ENCODE results near the gene PGAP6. TPM values are rescaled to one million over a fixed set of nuclear protein-coding genes. Genes with fewer than 3 reads are reported as not detected.
"Not testable (repeated sequence)": the region's sequence is repeated elsewhere in the genome, so short reads cannot be mapped to it uniquely, and the experiment has no call there.

The PGAP6 gene
- total RNA-seq, 1 donor from 2014 or later = 44.2 TPM

- Histone ChIP-seq H3K36me3 (ENCODE audit: control insufficient read depth, insufficient read depth, low read length) (peaks cover 2% of the 10 kb centered on the region), H3K27me3 (ENCODE audit: control insufficient read depth, insufficient read depth, low read length) (no peaks in the 10 kb centered on the region), H3K4me3 (ENCODE audit: low read depth, low read length) (no peak overlapping the region)
- TF ChIP-seq, protein P1, sequence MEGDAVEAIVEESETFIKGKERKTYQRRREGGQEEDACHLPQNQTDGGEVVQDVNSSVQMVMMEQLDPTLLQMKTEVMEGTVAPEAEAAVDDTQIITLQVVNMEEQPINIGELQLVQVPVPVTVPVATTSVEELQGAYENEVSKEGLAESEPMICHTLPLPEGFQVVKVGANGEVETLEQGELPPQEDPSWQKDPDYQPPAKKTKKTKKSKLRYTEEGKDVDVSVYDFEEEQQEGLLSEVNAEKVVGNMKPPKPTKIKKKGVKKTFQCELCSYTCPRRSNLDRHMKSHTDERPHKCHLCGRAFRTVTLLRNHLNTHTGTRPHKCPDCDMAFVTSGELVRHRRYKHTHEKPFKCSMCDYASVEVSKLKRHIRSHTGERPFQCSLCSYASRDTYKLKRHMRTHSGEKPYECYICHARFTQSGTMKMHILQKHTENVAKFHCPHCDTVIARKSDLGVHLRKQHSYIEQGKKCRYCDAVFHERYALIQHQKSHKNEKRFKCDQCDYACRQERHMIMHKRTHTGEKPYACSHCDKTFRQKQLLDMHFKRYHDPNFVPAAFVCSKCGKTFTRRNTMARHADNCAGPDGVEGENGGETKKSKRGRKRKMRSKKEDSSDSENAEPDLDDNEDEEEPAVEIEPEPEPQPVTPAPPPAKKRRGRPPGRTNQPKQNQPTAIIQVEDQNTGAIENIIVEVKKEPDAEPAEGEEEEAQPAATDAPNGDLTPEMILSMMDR (IDR thresholded peaks at IDR 0.05; ENCODE audit: insufficient read depth, low read length, severe bottlenecking) = no peak
- DNase-seq (ENCODE audit: low read depth) (no peak), FAIRE-seq (peak; percentile 7)
Observed at GRCh38 chr16:366476-366875, 15.3 kb downstream of the PGAP6 start.

DNA sequence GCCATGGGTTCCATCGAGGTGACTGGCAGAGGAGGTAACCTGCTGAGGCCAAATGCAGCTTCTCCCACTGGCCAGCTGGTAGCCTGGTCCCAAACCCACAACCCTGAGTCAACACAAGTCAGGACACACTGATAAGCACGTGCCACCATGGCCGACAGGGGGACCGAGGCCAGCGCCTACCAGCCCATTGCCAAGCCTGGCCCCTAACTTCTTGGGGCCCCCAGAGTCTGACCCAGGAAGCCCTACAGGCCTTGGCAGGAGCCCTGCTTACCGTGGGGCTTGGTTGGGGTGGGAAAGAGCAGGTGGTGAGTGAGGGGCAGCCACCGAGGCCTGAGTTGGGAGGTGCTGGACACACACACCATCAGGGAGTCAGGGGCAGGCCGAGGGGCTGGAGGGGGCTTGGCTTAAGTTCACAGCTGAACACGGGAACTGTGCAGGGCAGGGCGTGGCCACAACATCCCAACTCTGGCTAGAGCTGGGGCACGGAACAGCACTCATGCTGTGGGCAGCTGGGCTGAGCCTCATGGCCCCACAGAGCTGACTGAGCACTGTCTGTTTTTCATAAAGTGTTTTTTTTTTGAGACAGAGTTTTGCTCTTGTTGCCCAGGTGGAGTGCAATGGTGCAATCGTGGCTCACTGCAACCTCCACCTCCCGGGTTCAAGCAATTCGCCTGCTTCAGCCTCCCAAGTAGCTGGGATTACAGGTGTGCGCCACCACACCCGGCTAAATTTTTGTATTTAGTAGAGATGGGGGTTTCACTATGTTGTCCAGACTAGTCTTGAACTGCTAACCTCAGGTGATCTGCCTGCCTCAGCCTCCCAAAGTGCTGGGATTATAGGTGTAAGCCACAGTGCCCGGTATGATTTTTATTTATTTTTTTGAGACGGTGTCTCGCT, 16.9 kb downstream of the PGAP6 start:
- TF ChIP-seq, protein P1 (IDR thresholded peaks at IDR 0.05; ENCODE audit: insufficient read depth, low read length, severe bottlenecking) = no peak
- no peak overlapping the region for H3K4me3 ChIP-seq (ENCODE audit: low read depth, low read length)
- DNase-seq (ENCODE audit: low read depth) (no peak), FAIRE-seq (no peak)
- peaks cover 2% of the 10 kb centered on the region for H3K36me3 ChIP-seq (ENCODE audit: control insufficient read depth, insufficient read depth, low read length)
- H3K27me3 ChIP-seq (ENCODE audit: control insufficient read depth, insufficient read depth, low read length) = no peaks in the 10 kb centered on the region

GRCh38 chr16:363766-364490, 17.9 kb downstream of the PGAP6 start:
- Histone ChIP-seq H3K36me3 (ENCODE audit: control insufficient read depth, insufficient read depth, low read length) (peaks cover 2% of the 10 kb centered on the region), H3K4me3 (ENCODE audit: low read depth, low read length) (no peak overlapping the region), H3K27me3 (ENCODE audit: control insufficient read depth, insufficient read depth, low read length) (no peaks in the 10 kb centered on the region)
- TF ChIP-seq, protein P1 (IDR thresholded peaks at IDR 0.05; ENCODE audit: insufficient read depth, low read length, severe bottlenecking) = no peak
- DNase-seq (ENCODE audit: low read depth) (no peak), FAIRE-seq (no peak)

DNA sequence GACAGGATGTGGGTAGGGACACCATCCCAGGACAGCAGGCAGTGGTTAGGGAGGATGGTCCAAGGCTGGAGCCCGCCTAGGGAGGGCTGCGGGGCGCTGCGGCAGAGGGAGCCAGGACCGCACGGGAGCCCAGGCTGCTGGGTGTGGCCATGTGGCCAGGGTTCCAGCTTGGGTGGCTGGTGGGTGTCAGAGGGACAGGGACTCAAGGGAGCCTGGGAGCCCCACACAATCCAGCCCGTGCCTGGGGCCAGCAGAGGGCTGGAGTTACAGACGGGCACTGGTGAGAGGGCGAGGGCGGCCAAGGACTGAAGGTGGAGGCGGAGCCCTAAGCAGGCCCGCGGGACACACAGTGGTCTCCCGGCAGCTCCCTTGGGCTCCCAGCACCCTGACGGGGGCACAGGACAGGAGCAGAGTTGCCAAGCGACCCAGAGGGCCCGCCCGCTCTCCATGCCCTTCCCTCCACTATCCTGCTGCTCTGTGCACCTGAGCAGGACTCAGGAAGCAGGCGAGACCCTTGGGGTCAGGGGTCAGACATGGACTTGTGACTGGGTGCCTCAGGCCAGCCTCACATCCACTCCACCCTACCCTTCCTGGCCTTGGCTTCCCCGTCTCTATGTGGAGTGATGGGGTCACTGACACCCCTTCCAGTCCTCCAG, 18.5 kb downstream of the PGAP6 start:
- TF ChIP-seq, protein P1 (IDR thresholded peaks at IDR 0.05; ENCODE audit: insufficient read depth, low read length, severe bottlenecking) = no peak
- FAIRE-seq (no peak), DNase-seq (ENCODE audit: low read depth) (no peak)
- Histone ChIP-seq H3K27me3 (ENCODE audit: control insufficient read depth, insufficient read depth, low read length) (no peaks in the 10 kb centered on the region), H3K36me3 (ENCODE audit: control insufficient read depth, insufficient read depth, low read length) (peaks cover 2% of the 10 kb centered on the region), H3K4me3 (ENCODE audit: low read depth, low read length) (no peak overlapping the region)

GRCh38 chr16:362702-362999, 19.1 kb downstream of the PGAP6 start:
- H3K4me3 ChIP-seq (ENCODE audit: low read depth, low read length); DNase-seq (ENCODE audit: low read depth); FAIRE-seq; H3K36me3 ChIP-seq (ENCODE audit: control insufficient read depth, insufficient read depth, low read length); H3K27me3 ChIP-seq (ENCODE audit: control insufficient read depth, insufficient read depth, low read length): not testable (repeated sequence)
